Measurements from ENCODE around the gene SHANK2.
"Not testable (repeated sequence)": the region's sequence is repeated elsewhere in the genome, so short reads cannot be mapped to it uniquely, and the experiment has no call there.

The SHANK2 gene

GRCh38 chr11:71238941-71239340 is 13.4 kb downstream of the SHANK2 start:
- no peak for TF ChIP-seq CTCF (IDR thresholded peaks at IDR 0.05; ENCODE audit: insufficient read depth, low read depth, low read length, missing control alignments)
- H3K4me3 ChIP-seq (ENCODE audit: low read depth, low read length) = no peak overlapping the region
- no peak for DNase-seq (ENCODE audit: low read depth)

GRCh38 chr11:71238285-71238875 is 14.0 kb downstream of the SHANK2 start:
- TF ChIP-seq CTCF (IDR thresholded peaks at IDR 0.05; ENCODE audit: insufficient read depth, low read depth, low read length, missing control alignments) = no peak
- DNase-seq (ENCODE audit: low read depth) = no peak
- H3K4me3 ChIP-seq (ENCODE audit: low read depth, low read length) = no peak overlapping the region

- no peak overlapping the region for H3K4me3 ChIP-seq (ENCODE audit: low read depth, low read length)
- no peak for DNase-seq (ENCODE audit: low read depth)
- no peak for TF ChIP-seq CTCF (IDR thresholded peaks at IDR 0.05; ENCODE audit: insufficient read depth, low read depth, low read length, missing control alignments)
Observed at GRCh38 chr11:71237853-71238252, 14.5 kb downstream of the SHANK2 start.

- DNase-seq (ENCODE audit: low read depth) = no peak
- H3K4me3 ChIP-seq (ENCODE audit: low read depth, low read length) = no peak overlapping the region
- no peak for TF ChIP-seq CTCF (IDR thresholded peaks at IDR 0.05; ENCODE audit: insufficient read depth, low read depth, low read length, missing control alignments)
Observed at GRCh38 chr11:71236836-71237475, 15.4 kb downstream of the SHANK2 start.

- DNase-seq (ENCODE audit: low read depth) = no peak
- no peak overlapping the region for H3K4me3 ChIP-seq (ENCODE audit: low read depth, low read length)
- TF ChIP-seq CTCF (IDR thresholded peaks at IDR 0.05; ENCODE audit: insufficient read depth, low read depth, low read length, missing control alignments) = no peak
Observed at GRCh38 chr11:71235719-71236118, 16.7 kb downstream of the SHANK2 start.

GRCh38 chr11:71233896-71234852 is 18.2 kb downstream of the SHANK2 start:
- not testable (repeated sequence) for DNase-seq (ENCODE audit: low read depth); H3K4me3 ChIP-seq (ENCODE audit: low read depth, low read length)

GRCh38 chr11:71232364-71232763 is 20.0 kb downstream of the SHANK2 start:
- TF ChIP-seq CTCF (IDR thresholded peaks at IDR 0.05; ENCODE audit: insufficient read depth, low read depth, low read length, missing control alignments) = no peak
- H3K4me3 ChIP-seq (ENCODE audit: low read depth, low read length) = no peak overlapping the region
- no peak for DNase-seq (ENCODE audit: low read depth)
